ENCODE data around the gene SHC4. TPM values are rescaled to one million over a fixed set of nuclear protein-coding genes. Genes with fewer than 3 reads are reported as not detected.
A peak's percentile ranks its signal among the peaks of the same experiment; 100 is the strongest.

The SHC4 gene
- total RNA-seq, 1 experiment from 2014 or later: 0.63 TPM

GRCh38 chr15:48781017-48781416 lies 182.7 kb downstream of the SHC4 start (continued):
- TF ChIP-seq AFF4 (CRISPR knock-in tag; IDR thresholded peaks at IDR 0.05; ENCODE audit: borderline replicate concordance) (no peak), ESRRA (CRISPR knock-in tag; IDR thresholded peaks at IDR 0.05; ENCODE audit: borderline replicate concordance) (no peak), ZNF423 (CRISPR knock-in tag; IDR thresholded peaks at IDR 0.05) (no peak), MYBL2 (CRISPR knock-in tag; IDR thresholded peaks at IDR 0.05) (no peak)

- POLR2A ChIA-PET: no interaction called here
- Mint-ChIP-seq H3K36me3 (peaks cover 16% of the 10 kb centered on the region), H3K4me1 (peaks cover 6% of the 10 kb centered on the region; the same call in 1 of the 2 replicates), H3K9me3 (no peaks in the 10 kb centered on the region), H3K27me3 (ENCODE audit: low read depth) (no peaks in the 10 kb centered on the region), H3K4me3 (no peak overlapping the region), H3K27ac (peak overlapping the region; percentile 31; the same call in 1 of the 2 replicates)
- no peak for ATAC-seq
- CTCF ChIA-PET: interaction anchor here (0.6 kb wide), 1 partner anchor 403 kb away, joined by 3 read pairs; no protein-coding TSS in a partner anchor
- no peak for TF ChIP-seq ATF6 (CRISPR knock-in tag; IDR thresholded peaks at IDR 0.05)
- no peak for DNase-seq (ENCODE audit: low spot score)
Observed at GRCh38 chr15:48778331-48778730, 185.4 kb downstream of the SHC4 start.

- no peaks in the 10 kb centered on the region for H3K27me3 Mint-ChIP-seq (ENCODE audit: low read depth)
- TF ChIP-seq ATF6 (CRISPR knock-in tag; IDR thresholded peaks at IDR 0.05) (no peak), SMAD4 (CRISPR knock-in tag; IDR thresholded peaks at IDR 0.05) (no peak), GRHL2 (CRISPR knock-in tag; IDR thresholded peaks at IDR 0.05; ENCODE audit: insufficient replicate concordance, severe bottlenecking) (no peak), CBFB (CRISPR knock-in tag; IDR thresholded peaks at IDR 0.05; ENCODE audit: low read depth) (no peak), ESRRA (CRISPR knock-in tag; IDR thresholded peaks at IDR 0.05; ENCODE audit: borderline replicate concordance) (no peak), SMAD3 (CRISPR knock-in tag; IDR thresholded peaks at IDR 0.05; ENCODE audit: borderline replicate concordance) (no peak), JUN (CRISPR knock-in tag; IDR thresholded peaks at IDR 0.05) (no peak), ZNF317 (CRISPR knock-in tag; IDR thresholded peaks at IDR 0.05; ENCODE audit: borderline replicate concordance, low read depth) (no peak), ETV6 (CRISPR knock-in tag; IDR thresholded peaks at IDR 0.05) (no peak), ERG (CRISPR knock-in tag; IDR thresholded peaks at IDR 0.05) (no peak), GABPB1 (CRISPR knock-in tag; IDR thresholded peaks at IDR 0.05) (no peak), TCF7 (CRISPR knock-in tag; IDR thresholded peaks at IDR 0.05; ENCODE audit: low read depth) (no peak), ZNF219 (CRISPR knock-in tag; IDR thresholded peaks at IDR 0.05; ENCODE audit: borderline replicate concordance) (no peak), ARID4B (CRISPR knock-in tag; IDR thresholded peaks at IDR 0.05; ENCODE audit: borderline replicate concordance) (no peak)
Observed at GRCh38 chr15:48777645-48778330, 185.9 kb downstream of the SHC4 start.

More at GRCh38 chr15:48777645-48778330, 185.9 kb downstream of the SHC4 start:
- Mint-ChIP-seq H3K9me3 (no peaks in the 10 kb centered on the region), H3K27ac (no peak overlapping the region), H3K36me3 (peaks cover 14% of the 10 kb centered on the region), H3K4me1 (peaks cover 6% of the 10 kb centered on the region; the same call in 1 of the 2 replicates), H3K4me3 (no peak overlapping the region)
- POLR2A ChIA-PET: interaction anchor here (0.6 kb wide), 1 partner anchor 8 kb away, joined by 3 read pairs; no protein-coding TSS in a partner anchor
- no peak for DNase-seq (ENCODE audit: low spot score)
- CTCF ChIA-PET: interaction anchor here (0.6 kb wide), 1 partner anchor 403 kb away, joined by 3 read pairs; no protein-coding TSS in a partner anchor
- no peak for ATAC-seq
